ENCODE results near the gene GPHB5. TPM values are rescaled to one million over a fixed set of nuclear protein-coding genes. Genes with fewer than 3 reads are reported as not detected.

GPHB5 gene
- total and polyA plus RNA-seq, 2 experiments from 2014 or later = not detected

- TF ChIP-seq EZH2phosphoT487 (IDR thresholded peaks at IDR 0.05; ENCODE audit: insufficient read depth, low read depth) = no peak
Observed at GRCh38 chr14:63292805-63293204, 25.9 kb downstream of the GPHB5 start.

GRCh38 chr14:63290741-63291430 lies 27.8 kb downstream of the GPHB5 start:
- H3K9ac ChIP-seq = no peak overlapping the region
- 0 out of 2 replicates have a peak overlapping the region, but pooled peaks have one; percentile 16 for H3K4me3 ChIP-seq
- in situ Hi-C loops (cut with MboI) = no loop called here
- H3K79me2 ChIP-seq (ENCODE audit: insufficient read depth) = no peaks in the 10 kb centered on the region
- H3K9me2 ChIP-seq (ENCODE audit: insufficient read depth) = no peaks in the 10 kb centered on the region
- 0 out of 2 replicates have a peak overlapping the region, but pooled peaks have one; percentile 8 for H3K27ac ChIP-seq
- no peaks in the 10 kb centered on the region for H3K27me3 ChIP-seq (replicated peaks; ENCODE audit: insufficient read depth)
- 0 out of 2 replicates have a peak, but pooled peaks cover 3% of the 10 kb centered on the region for H3K4me1 ChIP-seq (ENCODE audit: insufficient read depth)
- WGBS, 2 experiments (ENCODE audit: low coverage in 1 of 2, low lambda C conversion rate in 2 of 2, missing lambda C conversion rate in 2 of 2) = 17 to 22% methylated on average over 12 of the region's 12 CpGs
- no peaks in the 10 kb centered on the region for H3K36me3 ChIP-seq (ENCODE audit: low read depth)
- no peaks in the 10 kb centered on the region for H4K20me1 ChIP-seq (ENCODE audit: insufficient read depth)
- DNase-seq = peak; percentile 66
- TF ChIP-seq EZH2 (IDR thresholded peaks at IDR 0.05; ENCODE audit: insufficient read depth, poor library complexity, severe bottlenecking) = no peak
- peak overlapping the region; percentile 31 for H2AFZ ChIP-seq
- H3F3A ChIP-seq (ENCODE audit: insufficient read depth) = no peaks in the 10 kb centered on the region
- peak overlapping the region; percentile 37 for H3K4me2 ChIP-seq (ENCODE audit: unreplicated experiment)
- no peaks in the 10 kb centered on the region for H3K9me3 ChIP-seq (ENCODE audit: low read depth)

More at GRCh38 chr14:63292805-63293204, 25.9 kb downstream of the GPHB5 start:
- Histone ChIP-seq H2AFZ (no peak overlapping the region), H3K4me3 (no peak overlapping the region), H3K4me1 (ENCODE audit: insufficient read depth) (0 out of 2 replicates have a peak, but pooled peaks cover 3% of the 10 kb centered on the region), H3K9me2 (ENCODE audit: insufficient read depth) (no peaks in the 10 kb centered on the region), H3K79me2 (ENCODE audit: insufficient read depth) (no peaks in the 10 kb centered on the region), H3K9ac (no peak overlapping the region), H3K9me3 (ENCODE audit: low read depth) (no peaks in the 10 kb centered on the region), H3K27me3 (replicated peaks; ENCODE audit: insufficient read depth) (no peaks in the 10 kb centered on the region), H4K20me1 (ENCODE audit: insufficient read depth) (no peaks in the 10 kb centered on the region), H3K27ac (no peak overlapping the region), H3F3A (ENCODE audit: insufficient read depth) (no peaks in the 10 kb centered on the region), H3K4me2 (ENCODE audit: unreplicated experiment) (no peak overlapping the region), H3K36me3 (ENCODE audit: low read depth) (no peaks in the 10 kb centered on the region)
- in situ Hi-C loops (cut with MboI) = no loop called here
- whole genome bisulfite sequencing, 2 experiments (ENCODE audit: low coverage in 1 of 2, low lambda C conversion rate in 2 of 2, missing lambda C conversion rate in 2 of 2) = 80 to 87% methylated on average over 2 of the region's 2 CpGs
- DNase-seq = no peak

GRCh38 chr14:63288853-63289252 lies 29.9 kb downstream of the GPHB5 start:
- Histone ChIP-seq H3F3A (ENCODE audit: insufficient read depth) (no peaks in the 10 kb centered on the region), H3K9me2 (ENCODE audit: insufficient read depth) (no peaks in the 10 kb centered on the region), H3K9ac (no peak overlapping the region), H3K27ac (no peak overlapping the region), H3K4me2 (ENCODE audit: unreplicated experiment) (no peak overlapping the region), H3K27me3 (replicated peaks; ENCODE audit: insufficient read depth) (no peaks in the 10 kb centered on the region), H3K9me3 (ENCODE audit: low read depth) (no peaks in the 10 kb centered on the region), H4K20me1 (ENCODE audit: insufficient read depth) (no peaks in the 10 kb centered on the region), H2AFZ (no peak overlapping the region), H3K4me3 (no peak overlapping the region), H3K79me2 (ENCODE audit: insufficient read depth) (no peaks in the 10 kb centered on the region), H3K4me1 (ENCODE audit: insufficient read depth) (0 out of 2 replicates have a peak, but pooled peaks cover 3% of the 10 kb centered on the region), H3K36me3 (ENCODE audit: low read depth) (no peaks in the 10 kb centered on the region)
- DNase-seq = no peak
- in situ Hi-C loops (cut with MboI) = loop anchor here (10.0 kb wide), 1 partner anchor 114 kb away; no protein-coding TSS in a partner anchor
- 44 to 47% methylated on average over 1 of the region's 1 CpG for WGBS, 2 experiments (ENCODE audit: low coverage in 1 of 2, low lambda C conversion rate in 2 of 2, missing lambda C conversion rate in 2 of 2)
- TF ChIP-seq EZH2phosphoT487 (IDR thresholded peaks at IDR 0.05; ENCODE audit: insufficient read depth, low read depth) (no peak), EZH2 (IDR thresholded peaks at IDR 0.05; ENCODE audit: insufficient read depth, poor library complexity, severe bottlenecking) (no peak)

- no peak overlapping the region for H2AFZ ChIP-seq
- in situ Hi-C loops (cut with MboI) = loop anchor here (10.0 kb wide), 1 partner anchor 113 kb away; no protein-coding TSS in a partner anchor
- DNase-seq = peak; percentile 62
- 0 out of 2 replicates have a peak, but pooled peaks cover 3% of the 10 kb centered on the region for H3K4me1 ChIP-seq (ENCODE audit: insufficient read depth)
- H3K4me3 ChIP-seq = no peak overlapping the region
- H3K9ac ChIP-seq = no peak overlapping the region
- no peaks in the 10 kb centered on the region for H3K27me3 ChIP-seq (replicated peaks; ENCODE audit: insufficient read depth)
- no peaks in the 10 kb centered on the region for H3K9me2 ChIP-seq (ENCODE audit: insufficient read depth)
- TF ChIP-seq EZH2 (IDR thresholded peaks at IDR 0.05; ENCODE audit: insufficient read depth, poor library complexity, severe bottlenecking) (no peak), EZH2phosphoT487 (IDR thresholded peaks at IDR 0.05; ENCODE audit: insufficient read depth, low read depth) (no peak)
- H3K9me3 ChIP-seq (ENCODE audit: low read depth) = no peaks in the 10 kb centered on the region
- no peak overlapping the region for H3K4me2 ChIP-seq (ENCODE audit: unreplicated experiment)
- no peaks in the 10 kb centered on the region for H3K79me2 ChIP-seq (ENCODE audit: insufficient read depth)
- 10 to 16% methylated on average over 6 of the region's 6 CpGs for WGBS, 2 experiments (ENCODE audit: low coverage in 1 of 2, low lambda C conversion rate in 2 of 2, missing lambda C conversion rate in 2 of 2)
- H4K20me1 ChIP-seq (ENCODE audit: insufficient read depth) = no peaks in the 10 kb centered on the region
- no peaks in the 10 kb centered on the region for H3F3A ChIP-seq (ENCODE audit: insufficient read depth)
- H3K36me3 ChIP-seq (ENCODE audit: low read depth) = no peaks in the 10 kb centered on the region
- H3K27ac ChIP-seq = no peak overlapping the region
Observed at GRCh38 chr14:63287666-63288483, 30.9 kb downstream of the GPHB5 start.

Measured in GM23248 (cell line).